ENCODE data around the gene DIP2A. TPM values are rescaled to one million over a fixed set of nuclear protein-coding genes. Genes with fewer than 3 reads are reported as not detected.
"Not testable (repeated sequence)": the region's sequence is repeated elsewhere in the genome, so short reads cannot be mapped to it uniquely, and the experiment has no call there.

Gene DIP2A
- total RNA-seq, 4 donors from 2014 or later: 19.9 to 40.8 (median 31.1) TPM

DNA sequence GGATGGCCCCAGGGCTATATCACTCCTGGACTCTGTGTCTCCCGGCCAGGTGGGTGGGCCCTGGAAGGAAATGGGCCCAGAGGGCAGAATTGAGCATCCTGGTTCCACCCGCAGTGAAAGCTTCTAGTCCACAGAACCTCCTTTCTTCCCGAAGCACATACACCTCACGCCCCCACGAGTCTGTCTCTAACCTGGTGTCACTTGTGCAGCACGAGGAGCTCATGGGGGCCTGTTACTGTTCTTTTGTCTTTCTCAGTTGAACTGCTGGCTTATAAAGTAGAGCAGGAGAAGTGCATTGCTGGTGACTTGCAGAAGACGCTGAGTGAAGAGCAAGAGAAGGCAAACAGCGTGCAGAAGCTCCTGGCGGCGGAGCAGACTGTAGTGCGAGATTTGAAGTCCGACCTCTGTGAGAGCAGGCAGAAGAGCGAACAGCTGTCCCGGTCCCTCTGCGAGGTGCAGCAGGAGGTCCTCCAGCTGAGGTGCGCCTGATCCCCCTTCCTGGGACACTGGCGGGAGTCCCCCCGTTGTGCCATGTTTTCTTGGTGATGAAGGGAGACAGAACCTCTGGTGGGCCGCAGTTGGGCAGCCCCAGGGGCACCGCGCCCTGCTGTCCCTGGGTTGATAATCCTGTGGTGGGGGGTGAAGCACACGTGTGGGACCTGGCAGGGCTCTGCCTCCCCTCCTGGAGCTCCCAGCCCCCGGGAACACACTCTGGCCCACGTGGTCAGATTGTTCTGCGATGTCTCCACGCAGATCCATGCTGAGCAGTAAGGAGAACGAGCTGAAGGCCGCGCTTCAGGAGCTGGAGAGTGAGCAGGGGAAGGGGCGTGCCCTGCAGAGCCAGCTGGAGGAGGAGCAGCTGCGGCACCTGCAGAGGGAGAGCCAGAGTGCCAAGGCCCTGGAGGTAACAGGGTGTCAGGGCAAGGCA lies 28.7 kb upstream of the DIP2A start:
- Histone ChIP-seq H3K27me3 (no peaks in the 10 kb centered on the region), H3K4me1 (no peaks in the 10 kb centered on the region), H3K27ac (no peak overlapping the region), H3K9me3 (no peaks in the 10 kb centered on the region), H3K4me3 (no peak overlapping the region), H3K36me3 (peaks cover 0 to 100% of the 10 kb centered on the region in 2 donors)
- 91 to 98% methylated on average over 4 to 9 of the region's 31 CpGs for WGBS, 2 donors (ENCODE audit: low coverage in 1 of 2)
- ATAC-seq: no peak
- TF ChIP-seq EP300 (IDR thresholded peaks at IDR 0.05): no peak
- TF ChIP-seq, protein P1, sequence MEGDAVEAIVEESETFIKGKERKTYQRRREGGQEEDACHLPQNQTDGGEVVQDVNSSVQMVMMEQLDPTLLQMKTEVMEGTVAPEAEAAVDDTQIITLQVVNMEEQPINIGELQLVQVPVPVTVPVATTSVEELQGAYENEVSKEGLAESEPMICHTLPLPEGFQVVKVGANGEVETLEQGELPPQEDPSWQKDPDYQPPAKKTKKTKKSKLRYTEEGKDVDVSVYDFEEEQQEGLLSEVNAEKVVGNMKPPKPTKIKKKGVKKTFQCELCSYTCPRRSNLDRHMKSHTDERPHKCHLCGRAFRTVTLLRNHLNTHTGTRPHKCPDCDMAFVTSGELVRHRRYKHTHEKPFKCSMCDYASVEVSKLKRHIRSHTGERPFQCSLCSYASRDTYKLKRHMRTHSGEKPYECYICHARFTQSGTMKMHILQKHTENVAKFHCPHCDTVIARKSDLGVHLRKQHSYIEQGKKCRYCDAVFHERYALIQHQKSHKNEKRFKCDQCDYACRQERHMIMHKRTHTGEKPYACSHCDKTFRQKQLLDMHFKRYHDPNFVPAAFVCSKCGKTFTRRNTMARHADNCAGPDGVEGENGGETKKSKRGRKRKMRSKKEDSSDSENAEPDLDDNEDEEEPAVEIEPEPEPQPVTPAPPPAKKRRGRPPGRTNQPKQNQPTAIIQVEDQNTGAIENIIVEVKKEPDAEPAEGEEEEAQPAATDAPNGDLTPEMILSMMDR (IDR thresholded peaks at IDR 0.05): no peak
- TF ChIP-seq POLR2AphosphoS5 (IDR thresholded peaks at IDR 0.05): no peak
- no peak for TF ChIP-seq POLR2A (IDR thresholded peaks at IDR 0.05)

DNA sequence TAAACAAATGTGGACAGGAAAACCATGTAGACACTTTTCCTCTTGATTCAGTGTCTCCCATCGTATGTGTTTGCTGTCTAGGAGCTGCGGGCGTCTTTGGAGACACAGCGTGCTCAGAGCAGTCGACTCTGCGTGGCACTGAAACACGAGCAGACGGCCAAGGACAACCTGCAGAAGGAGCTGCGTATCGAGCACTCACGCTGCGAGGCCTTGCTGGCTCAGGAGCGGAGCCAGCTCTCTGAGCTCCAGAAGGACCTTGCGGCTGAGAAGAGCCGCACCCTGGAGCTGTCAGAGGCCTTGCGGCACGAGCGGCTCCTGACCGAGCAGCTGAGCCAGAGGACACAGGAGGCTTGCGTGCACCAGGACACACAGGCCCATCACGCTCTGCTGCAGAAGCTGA lies 27.2 kb upstream of the DIP2A start:
- H3K4me3 ChIP-seq: no peak overlapping the region
- no peak for ATAC-seq
- TF ChIP-seq, protein P1 (IDR thresholded peaks at IDR 0.05): no peak
- no peak for TF ChIP-seq POLR2A (IDR thresholded peaks at IDR 0.05)
- TF ChIP-seq POLR2AphosphoS5 (IDR thresholded peaks at IDR 0.05): no peak
- no peak for TF ChIP-seq EP300 (IDR thresholded peaks at IDR 0.05)
- H3K36me3 ChIP-seq: peaks cover 0 to 100% of the 10 kb centered on the region in 2 donors
- 97% methylated on average over 9 of the region's 21 CpGs; no CpG with 5 or more reads in 1 of the 2 donors for whole genome bisulfite sequencing, 2 donors (ENCODE audit: low coverage in 1 of 2)
- no peaks in the 10 kb centered on the region for H3K4me1 ChIP-seq
- H3K27me3 ChIP-seq: no peaks in the 10 kb centered on the region
- H3K27ac ChIP-seq: no peak overlapping the region
- no peaks in the 10 kb centered on the region for H3K9me3 ChIP-seq

DNA sequence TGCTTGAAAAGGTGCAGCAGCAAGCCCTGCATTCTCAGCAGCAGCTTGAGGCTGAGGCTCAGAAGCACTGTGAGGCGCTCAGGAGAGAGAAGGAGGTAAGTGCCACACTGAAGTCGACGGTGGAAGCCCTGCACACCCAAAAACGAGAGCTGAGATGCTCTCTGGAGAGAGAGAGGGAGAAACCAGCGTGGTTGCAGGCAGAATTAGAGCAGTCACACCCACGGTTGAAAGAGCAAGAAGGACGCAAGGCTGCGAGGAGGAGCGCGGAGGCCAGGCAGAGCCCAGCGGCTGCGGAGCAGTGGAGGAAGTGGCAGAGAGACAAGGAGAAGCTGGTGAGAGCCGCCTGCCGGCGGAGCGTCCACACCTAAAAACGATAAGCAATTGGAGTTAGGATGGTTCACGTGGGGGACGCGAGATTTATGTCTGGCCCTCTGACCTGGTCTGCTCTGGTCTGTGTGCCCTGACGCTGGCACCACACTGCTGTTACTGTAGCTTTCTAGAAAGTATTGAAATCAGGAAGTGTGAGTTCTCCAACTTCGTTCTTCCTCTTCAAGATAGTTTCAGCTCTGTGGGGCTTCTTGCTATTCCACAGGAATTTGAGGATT lies 26.7 kb upstream of the DIP2A start:
- WGBS, 2 donors (ENCODE audit: low coverage in 1 of 2): 78 to 94% methylated on average over 15 to 18 of the region's 22 CpGs
- ATAC-seq: no peak

DNA sequence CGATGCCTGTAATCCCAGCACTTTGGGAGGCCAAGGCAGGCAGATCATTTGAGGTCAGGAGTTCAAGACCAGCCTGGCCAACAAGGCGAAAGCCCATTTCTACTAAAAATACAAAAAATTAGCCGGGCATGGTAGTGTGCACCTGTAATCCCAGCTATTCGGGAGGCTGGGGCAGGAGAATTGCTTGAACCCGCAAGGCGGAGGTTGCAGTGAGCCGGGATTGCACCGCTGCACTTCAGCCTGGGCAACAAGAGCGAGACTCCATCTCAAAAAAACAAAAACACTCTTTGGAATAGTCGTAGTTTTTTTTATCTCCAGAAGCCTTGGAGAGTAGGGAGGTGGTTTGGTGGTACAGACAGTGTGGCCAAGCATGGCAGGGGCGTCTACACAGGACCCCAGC lies 25.6 kb upstream of the DIP2A start:
- ATAC-seq, H3K4me1 ChIP-seq, H3K4me3 ChIP-seq, H3K9me3 ChIP-seq, H3K27me3 ChIP-seq, H3K27ac ChIP-seq: not testable (repeated sequence)
- 83 to 95% methylated on average over 4 to 10 of the region's 11 CpGs for WGBS, 2 donors (ENCODE audit: low coverage in 1 of 2)
- peaks cover 0 to 100% of the 10 kb centered on the region in 2 donors for H3K36me3 ChIP-seq

More for the DNA sequence above, 26.7 kb upstream of the DIP2A start:
- Histone ChIP-seq H3K27ac (no peak overlapping the region), H3K36me3 (peaks cover 0 to 100% of the 10 kb centered on the region in 2 donors), H3K4me3 (no peak overlapping the region), H3K9me3 (no peaks in the 10 kb centered on the region), H3K27me3 (no peaks in the 10 kb centered on the region), H3K4me1 (no peaks in the 10 kb centered on the region)
- no peak for TF ChIP-seq POLR2AphosphoS5 (IDR thresholded peaks at IDR 0.05)
- no peak for TF ChIP-seq EP300 (IDR thresholded peaks at IDR 0.05)

DNA sequence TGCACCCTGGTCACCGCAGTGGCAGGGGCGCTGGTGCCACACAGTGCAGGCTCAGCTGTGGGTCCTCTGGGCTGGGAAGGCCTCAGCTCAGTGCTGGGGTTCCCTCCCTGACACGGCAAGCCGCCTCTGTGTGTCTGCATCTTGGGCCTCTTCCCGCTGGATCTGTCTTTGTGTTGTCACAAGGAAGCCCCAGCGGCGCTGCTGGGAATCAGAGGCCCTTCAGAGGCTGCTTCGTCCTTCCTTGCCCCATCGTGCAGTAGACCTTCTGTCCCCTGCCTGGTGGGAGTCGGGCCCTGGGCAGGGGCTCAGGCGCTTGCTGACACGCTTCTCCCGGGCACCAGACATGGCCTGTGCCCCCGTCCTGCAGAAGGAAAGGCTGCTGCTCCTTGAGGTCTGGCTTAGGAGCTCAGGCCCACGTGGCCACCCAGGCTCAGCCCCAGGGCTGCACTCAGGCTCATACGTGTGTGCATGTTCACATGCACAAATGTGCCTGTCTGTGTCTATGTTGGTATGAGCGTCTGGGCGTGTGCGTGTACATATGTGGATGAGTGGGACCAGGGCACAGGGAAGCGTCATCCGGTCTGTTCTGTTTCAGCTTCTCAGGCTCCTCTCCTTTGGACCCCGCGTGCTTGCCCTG lies 24.3 kb upstream of the DIP2A start:
- Histone ChIP-seq H3K4me1 (no peaks in the 10 kb centered on the region), H3K9me3 (no peaks in the 10 kb centered on the region), H3K27me3 (no peaks in the 10 kb centered on the region), H3K4me3 (no peak overlapping the region), H3K27ac (no peak overlapping the region), H3K36me3 (peaks cover 0 to 100% of the 10 kb centered on the region in 2 donors)
- WGBS, 2 donors (ENCODE audit: low coverage in 1 of 2): 100% methylated on average over 2 of the region's 23 CpGs; no CpG with 5 or more reads in 1 of the 2 donors
- TF ChIP-seq POLR2AphosphoS5 (IDR thresholded peaks at IDR 0.05) (no peak), EP300 (IDR thresholded peaks at IDR 0.05) (no peak), POLR2A (IDR thresholded peaks at IDR 0.05) (no peak)
- TF ChIP-seq, protein P1 (IDR thresholded peaks at IDR 0.05): no peak
- ATAC-seq: no peak

Measured in gastroesophageal sphincter (tissue), 4 donors.